Measurements from ENCODE around the gene AICDA.
"Not testable (repeated sequence)": the region's sequence is repeated elsewhere in the genome, so short reads cannot be mapped to it uniquely, and the experiment has no call there.

Gene AICDA

DNA sequence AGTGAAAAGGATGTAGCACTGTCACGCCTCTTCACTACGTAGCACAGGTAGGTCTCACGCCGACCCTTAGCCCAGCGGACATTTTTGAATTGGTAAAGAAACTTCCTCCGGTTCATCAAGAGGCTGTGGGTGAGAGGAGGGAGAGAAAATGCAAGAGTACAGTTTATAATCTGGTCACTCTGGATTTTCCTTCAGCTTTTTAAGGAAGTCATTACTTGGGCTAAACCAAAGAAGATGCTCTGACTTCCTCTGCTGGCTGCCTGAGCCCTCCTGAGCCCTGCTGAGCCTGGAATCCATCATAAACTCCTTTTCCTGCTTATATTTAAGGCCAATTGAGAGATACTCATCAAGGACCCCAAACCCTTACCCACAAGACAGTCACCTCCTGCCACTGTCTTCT, 5.8 kb downstream of the AICDA start:
- DNase-seq = no peak

DNA sequence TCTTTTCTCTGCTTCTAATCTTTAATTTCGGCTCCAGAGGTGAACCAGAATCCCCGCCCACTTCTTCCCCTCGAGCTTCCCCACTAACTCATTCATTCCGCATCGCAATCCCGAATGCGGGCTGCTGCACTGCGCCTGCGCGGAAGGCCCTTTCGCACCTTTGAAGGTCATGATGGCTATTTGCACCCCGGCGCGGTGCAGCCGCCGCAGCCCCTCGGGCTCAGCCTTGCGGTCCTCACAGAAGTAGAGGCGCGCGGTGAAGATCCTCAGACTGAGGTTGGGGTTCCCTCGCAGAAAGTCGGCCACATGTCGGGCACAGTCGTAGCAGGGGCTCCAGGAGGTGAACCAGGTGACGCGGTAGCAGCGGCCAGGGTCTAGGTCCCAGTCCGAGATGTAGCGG, 7.6 kb downstream of the AICDA start:
- DNase-seq = no peak

DNA sequence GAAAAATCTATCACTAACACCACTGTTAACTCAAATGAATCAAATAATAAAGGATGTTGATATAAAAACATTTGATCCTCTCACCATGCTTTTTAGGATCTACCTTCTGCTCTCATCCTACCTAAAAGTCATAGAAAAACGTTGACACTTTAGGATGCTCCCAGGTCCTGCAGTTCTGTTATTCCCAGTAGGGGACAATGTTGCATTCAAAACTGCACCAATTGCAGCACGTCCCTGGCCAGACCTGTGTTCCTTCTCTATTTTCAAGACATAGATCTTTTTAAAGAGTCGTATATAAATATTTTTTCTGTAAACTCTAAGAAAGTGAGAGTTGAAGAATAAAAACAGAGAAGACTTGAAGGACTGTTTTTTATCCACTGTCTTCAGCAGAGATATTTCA, 8.8 kb downstream of the AICDA start:
- no peak for DNase-seq

DNA sequence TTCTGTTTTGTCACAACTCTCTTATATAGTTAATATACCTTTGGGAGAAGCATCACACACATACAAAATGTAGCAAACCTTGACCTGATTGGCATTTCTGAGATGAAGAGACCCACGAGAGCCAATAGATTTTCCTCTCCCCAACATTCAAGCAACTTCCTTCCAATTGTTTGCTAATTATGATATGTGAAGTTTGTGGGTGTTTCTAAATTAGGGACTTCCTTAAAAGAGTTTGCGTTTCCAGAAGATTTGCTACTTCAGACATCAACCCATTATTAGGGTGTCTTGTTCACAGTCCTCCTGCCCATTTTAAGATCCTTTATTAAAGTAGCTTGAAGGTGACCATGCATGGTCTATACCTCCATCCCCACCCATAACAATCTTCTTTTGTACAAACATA, 9.4 kb downstream of the AICDA start:
- no peak for DNase-seq

DNA sequence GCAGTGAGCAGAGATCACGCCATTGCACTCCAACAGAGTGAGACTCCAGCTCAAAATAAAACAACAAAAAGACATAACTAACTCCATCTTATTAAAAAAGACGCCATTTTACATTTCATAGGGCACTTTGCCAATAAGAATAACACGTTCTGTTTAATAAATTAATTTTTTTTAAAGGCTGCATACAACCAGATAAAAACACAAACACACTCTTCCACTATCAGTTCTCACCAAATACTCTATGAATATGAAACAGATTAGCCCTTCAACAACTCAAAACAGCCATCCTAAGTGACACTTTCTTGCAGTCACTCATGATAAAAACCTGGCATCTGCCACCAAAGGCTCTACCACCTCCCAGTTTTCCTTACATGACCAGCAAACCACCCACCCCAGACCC, 16.1 kb downstream of the AICDA start:
- DNase-seq = no peak

DNA sequence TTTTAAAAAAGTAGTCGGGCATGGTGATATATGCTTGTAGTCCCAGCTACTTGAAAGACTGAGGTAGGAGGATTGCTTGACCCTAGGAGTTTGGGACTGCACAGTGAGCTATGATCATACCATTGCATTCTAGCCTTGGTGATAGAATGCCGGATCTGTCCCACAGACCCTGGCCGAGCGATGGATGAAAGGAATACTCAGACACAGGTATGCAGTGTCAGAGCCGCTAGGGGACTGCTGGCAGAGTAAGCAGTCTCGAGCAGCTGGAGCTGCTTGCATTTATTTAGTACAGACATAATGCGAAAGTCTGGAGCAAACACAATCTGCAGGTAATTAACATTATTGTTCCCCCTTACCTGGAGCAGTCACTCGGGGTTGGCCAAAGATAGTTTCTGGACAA, 18.6 kb downstream of the AICDA start:
- DNase-seq = no peak

DNA sequence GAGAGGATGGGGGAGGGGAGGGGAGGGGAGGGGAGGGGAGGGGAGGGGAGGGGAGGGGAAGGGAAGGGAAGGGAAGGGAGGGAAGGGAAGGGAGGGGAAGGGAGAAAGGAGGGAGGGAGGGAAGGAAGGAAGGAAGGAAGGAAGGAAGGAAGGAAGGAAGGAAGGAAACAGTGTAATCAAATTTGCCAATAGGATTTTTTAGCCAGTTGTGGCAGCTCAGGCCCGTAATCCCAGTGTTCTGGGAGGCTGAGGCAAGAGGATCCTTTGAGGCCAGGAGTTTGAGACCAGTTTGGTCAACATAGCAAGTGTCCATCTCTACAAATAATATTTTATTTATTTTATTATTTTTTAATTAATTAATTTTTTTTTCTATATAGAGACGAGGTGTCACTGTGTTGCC, 19.4 kb downstream of the AICDA start:
- DNase-seq = no peak

DNA sequence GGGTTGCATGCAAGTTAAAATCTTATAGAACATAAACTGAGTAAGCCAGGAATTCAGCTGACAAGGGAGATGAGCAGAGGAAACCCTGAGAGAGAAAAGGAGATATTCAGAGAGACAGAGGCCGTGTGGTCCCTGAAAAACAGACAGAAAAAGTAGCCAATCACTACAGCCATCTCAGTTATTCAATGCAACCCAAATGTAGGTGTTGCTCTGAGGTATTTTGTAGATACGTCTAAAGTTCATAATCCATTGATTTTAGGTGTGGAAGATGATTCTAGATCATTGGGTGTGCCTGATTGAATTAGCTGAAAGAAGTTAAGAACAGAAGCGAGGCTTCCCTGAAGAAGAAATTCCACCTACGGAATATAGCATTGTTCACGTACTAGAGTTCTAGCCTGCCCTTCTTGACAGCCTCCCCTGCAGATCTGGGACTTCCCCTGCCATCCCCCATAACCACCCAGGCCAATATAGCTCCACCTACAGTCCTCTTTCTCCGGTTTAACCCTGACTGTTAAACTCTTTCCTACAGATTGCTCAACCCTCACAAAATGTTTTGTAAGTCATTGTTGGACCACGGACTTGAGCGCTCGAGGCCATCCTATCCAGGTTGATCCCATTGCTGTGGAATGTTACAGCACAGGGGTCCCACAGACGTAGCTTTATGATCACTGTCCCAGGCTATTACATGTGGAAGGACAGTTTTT, 21.7 kb downstream of the AICDA start:
- no peak for DNase-seq

DNA sequence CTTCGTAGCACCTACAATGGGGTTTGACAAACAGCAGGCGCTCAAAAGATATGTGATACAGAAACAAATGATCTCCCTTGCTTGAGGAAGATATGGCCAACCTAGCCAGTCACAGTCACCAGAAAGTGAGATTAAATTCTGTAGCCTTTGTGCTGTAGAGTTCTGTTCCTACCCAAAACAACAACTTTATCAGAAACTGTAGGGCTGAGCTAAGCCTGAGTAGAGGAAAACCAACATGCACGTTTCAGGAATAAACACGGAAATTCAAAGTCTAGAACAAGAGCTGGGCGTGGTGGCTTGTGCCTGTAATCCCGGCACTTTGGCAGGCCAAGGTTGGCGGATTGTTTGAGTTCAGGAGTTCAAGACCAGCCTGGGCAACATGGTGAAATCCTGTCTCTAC, 23.0 kb downstream of the AICDA start:
- DNase-seq = no peak

DNA sequence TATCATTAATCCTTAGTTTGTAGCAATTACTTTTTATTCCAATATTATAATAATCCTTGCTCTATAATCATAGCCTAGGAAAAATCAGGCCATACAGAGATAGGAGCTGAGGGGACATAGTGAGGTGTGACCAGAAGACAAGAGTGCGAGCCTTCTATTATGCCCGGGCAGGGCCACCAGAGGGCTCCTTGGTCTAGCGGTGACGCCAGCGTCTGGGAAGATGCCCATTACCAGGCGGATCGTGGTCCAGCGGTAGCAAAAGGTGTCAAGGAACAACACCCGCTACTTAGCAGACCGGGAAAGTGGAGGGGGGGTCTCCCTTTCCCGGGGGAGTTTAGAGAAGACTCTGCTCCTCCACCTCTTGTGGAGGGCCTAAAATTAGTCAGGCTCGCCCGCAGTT, 28.2 kb downstream of the AICDA start:
- not testable (repeated sequence) for DNase-seq

DNA sequence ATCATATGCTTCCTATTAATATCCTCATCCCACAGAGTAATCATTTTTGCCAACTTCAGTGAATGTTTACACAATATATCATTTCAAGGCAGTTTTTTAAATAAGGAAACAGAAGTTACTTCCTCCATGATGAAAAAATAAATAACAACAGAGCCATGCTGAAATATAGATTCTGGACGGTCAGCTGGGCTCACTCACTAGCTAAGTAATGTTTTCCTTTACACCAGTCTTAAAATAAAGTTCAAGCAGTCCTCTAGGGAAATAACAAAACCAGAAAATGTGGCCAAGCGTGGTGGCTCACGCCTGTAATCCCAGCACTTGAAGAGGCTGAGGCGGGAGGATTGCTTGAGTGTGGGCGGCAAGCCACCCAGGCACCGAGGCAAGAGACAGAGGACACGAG, 28.7 kb downstream of the AICDA start:
- DNase-seq = no peak

DNA sequence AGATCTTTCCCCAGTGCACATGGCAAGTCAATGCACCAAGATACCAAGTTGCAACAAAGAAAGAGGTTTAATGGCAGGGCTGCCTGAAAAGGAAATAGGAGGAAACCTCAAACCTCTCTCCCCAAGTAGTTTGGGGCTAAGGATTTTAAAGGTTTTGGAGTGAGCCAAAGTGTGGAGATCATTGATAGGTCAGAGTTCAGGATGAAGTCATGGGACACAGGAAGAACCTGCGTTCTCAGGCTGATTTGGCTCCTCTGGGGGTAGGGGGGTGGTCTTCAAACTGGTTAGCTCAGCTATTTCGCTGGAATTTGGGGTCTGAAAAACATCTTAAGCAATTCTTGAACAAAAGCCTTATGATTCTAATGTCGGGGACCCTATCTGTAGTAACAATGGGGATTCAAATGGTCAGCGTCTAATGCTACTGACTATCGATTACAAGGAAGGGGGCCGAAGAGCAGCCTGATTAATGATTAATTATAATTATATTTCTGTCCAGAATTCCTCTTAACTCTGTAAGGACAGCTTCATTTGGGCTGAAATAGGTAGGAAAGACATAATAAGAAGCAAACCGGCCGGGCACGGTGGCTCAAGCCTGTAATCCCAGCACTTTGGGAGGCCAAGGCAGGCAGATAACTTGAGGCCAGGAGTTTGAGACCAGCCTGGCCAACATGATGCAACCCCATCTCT, 31.4 kb downstream of the AICDA start:
- no peak for DNase-seq

DNA sequence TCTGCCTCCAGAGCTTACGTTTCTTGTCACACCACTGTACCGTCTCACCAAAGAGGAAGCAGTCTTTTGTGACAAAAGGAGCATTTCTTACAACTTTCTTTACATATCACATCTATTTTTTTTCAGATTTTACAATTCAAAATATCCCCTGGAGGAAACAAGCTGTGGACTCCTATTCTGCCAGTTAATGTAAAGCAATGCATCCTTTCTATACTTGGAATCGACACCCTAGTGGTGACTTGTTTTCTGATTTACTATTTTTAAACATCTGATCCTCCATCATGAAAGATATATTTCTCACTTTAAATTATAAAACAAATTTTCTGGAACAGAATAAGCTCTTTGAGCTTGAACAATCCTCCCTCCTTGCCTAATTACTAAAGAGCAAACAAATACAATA, 34.8 kb downstream of the AICDA start:
- DNase-seq = no peak

DNA sequence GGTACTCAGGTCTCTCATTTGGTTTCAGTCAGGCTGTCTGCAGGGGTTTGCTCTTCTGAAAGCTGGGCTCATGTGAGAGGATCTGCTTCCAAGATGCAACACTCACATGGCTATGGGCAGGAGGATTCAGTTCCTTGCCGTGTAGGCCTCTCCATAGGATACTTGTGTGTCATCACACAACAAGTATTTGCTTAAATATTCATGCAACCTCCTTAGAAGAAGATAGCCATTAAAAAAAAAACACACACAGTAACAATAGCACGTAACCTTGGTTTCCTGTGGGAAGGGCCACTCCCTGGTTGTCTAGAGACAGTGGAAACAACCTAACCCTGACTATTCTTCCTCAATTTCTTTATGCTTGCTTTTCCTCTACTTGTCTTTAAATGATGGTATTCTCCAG, 40.2 kb downstream of the AICDA start:
- DNase-seq = no peak

DNA sequence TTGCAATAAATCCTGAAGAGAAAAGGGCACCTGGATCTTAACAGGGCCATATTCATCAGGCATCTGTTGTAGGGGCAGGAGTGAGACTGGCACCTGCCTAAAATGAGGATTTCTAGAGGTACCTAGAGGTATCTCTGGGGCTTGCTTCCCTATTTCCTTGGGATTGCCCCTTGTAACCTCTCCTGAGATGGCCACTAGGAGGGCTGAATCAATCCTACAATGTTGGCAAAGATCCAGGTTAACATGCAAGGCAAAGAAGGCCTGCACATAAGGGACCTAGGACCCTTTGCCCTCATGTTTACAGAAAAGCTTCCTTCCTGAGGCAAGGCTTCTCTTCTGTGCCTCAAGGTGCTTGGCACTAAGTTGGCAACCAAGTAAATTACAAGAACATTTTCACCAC, 46.1 kb downstream of the AICDA start:
- DNase-seq = no peak

DNA sequence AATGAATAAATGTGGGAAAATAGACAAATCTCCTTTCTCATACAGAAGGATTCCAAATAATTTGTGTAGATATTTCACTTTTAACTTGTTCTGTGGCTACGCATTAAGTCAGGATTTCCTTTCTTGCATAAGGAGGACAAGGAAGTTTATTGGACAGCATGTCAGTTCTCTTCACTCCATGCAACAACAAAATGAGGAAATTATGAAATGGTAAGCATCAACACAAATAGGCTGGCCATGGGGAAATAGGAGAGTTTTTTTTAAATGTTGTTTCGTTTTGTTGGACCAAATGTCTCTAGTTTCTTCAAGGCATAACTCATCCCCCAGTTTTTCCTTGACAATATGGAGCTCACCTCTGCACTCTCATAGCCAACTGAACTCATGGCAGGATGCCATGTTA, 46.6 kb downstream of the AICDA start:
- DNase-seq = not testable (repeated sequence)

DNA sequence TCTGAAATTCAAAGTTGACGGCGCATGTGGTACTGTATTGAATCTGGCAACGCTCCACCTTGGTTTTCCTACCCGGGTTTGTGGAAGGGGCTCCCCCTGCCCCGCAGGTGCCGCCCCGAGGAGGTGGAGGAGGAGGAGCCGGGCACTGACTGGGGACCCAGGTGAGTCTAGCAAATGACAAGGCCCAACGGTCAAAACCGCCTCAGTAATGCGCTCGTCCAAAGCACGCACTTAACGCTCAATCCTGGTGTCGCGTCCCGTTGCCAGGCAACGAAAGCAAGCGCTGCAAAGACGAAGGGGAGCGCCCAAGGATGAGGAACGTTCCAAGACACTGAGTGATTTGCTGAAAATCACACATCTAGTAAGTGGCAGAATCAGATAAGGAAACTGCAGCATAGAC, 48.0 kb downstream of the AICDA start:
- no peak for DNase-seq

DNA sequence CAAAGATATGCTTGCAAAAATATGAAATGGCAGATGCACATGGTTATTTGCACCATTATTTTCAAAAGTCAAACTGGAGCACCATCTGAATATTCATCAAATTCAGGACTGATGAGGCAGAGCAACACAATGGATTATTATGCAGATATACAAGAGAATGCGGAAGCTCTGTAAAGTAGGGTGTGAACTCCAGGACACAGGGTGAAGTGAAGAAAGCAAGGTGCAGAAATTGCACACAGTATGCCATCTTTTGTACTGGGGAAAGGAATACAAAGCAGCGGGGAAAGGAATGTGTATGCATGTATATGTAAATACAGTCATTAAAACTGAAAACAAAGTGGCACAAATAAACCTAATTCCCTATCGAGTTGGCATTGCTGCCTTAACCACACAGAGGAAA, 49.3 kb downstream of the AICDA start:
- no peak for DNase-seq

DNA sequence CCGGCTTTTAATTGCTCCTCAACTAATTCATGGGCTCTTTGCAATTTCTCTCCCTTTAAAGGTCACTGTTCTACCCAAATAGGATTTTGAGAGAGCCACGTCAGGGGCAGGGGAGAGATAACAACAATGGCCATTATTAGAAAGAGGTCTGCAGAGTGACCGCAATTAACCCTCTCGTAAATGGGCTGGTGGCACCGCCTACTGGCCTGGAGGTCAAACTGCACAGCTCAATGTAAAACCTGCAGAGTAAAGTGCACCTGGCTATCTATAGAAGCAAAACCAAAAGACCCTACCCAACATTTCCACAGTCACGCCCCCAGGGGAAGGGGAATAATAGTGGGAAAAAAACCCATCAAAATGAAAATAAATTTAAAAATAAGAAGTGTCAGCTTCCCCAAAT, 50.3 kb downstream of the AICDA start:
- DNase-seq = no peak

DNA sequence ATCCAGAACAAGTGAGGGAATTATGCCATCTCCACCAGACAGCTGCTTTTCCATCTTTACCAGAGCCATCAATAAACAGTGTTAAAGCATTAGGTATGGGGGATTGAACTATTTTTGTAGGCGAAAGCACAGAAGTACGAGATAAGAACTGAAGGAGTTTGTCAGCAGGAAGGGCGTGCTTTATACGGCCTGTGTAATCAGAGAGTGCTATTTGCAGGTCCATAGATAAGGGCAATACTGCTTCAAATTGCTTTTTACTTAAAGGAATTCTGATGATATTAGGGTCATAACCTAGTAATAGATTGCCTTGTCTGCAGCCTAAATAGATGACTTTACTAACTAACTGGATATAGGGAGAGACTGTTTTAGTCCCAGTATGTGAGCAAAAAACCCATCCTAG, 51.6 kb downstream of the AICDA start:
- no peak for DNase-seq

DNA sequence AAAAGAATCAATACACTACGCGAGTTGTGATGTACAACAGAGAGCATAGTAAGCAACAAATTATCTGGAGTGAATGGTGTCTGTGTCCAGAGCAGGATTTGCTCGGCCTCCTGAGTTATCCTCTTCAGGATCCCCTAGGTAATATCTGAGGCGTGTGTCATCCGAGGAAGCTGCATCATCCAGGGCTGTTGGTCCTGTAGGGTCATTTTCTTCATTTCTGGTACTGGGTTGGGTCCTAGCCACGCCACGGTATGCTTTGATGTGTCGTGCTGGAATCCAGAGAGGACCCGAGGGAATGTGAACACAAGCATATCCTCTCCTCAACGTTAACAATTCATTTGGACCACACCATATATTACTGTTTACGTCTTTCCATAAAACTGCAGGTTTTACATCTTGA, 53.0 kb downstream of the AICDA start:
- DNase-seq = no peak

DNA sequence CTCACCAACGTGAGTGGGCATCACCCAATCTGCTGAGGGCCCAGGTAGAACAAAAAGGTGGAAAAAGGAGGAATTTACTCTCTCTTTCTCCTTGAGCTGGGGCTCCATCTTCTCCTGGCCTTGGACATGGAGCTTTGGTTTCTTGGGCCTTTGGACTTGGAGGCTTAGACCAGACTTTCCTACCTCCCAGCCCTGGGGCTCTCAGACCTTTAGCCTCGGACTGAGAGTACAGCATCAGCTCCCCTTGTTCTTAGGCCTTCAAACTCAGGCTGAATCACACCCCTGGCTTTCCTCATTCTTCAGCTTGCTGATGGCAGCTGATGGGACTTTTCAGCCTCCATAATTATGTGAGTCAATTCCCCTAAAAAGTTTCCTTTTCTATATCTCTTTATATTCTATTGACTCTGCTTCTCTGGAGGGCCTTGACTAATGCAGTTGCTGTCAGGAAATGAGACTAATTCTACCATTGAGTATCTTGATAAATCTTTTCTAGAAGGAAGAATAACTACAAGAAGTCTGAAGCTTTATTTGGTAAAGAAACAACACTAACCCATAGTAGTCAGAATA, 56.0 kb downstream of the AICDA start:
- no peak for DNase-seq

DNA sequence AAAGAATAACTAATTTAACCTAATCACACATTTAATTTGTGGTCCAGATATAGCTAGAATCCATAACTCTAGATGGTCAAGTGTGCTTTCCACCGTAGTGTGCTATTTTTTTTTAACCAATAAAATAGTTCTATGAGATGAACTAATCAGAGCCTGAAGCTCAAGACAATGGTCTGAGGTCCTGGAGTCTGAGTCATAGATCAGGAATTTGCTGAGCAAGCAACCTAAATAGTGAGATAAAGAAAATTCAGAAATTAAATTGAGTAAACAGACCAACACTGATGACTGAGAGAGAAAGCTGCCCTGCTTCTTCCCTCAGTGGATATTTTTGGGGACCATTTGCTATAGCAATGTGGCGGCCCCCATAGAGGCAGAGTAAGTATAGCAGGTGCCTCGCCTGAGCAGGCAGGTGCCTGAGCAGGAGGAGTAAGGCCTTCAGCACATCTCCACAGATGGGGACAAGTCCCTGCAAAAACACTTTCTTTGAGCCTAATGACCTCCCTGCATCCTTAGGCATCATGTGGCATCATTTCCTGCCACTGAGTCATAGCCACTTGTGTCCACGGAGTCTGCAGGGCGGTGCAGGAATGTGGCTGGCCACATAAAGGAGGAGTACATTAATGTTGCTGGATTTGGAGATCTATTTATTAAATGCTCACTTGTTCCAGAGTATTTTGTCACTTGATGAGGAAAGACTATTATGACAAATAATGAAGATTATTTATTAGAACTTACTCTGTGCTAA, 58.0 kb downstream of the AICDA start:
- DNase-seq = no peak

DNA sequence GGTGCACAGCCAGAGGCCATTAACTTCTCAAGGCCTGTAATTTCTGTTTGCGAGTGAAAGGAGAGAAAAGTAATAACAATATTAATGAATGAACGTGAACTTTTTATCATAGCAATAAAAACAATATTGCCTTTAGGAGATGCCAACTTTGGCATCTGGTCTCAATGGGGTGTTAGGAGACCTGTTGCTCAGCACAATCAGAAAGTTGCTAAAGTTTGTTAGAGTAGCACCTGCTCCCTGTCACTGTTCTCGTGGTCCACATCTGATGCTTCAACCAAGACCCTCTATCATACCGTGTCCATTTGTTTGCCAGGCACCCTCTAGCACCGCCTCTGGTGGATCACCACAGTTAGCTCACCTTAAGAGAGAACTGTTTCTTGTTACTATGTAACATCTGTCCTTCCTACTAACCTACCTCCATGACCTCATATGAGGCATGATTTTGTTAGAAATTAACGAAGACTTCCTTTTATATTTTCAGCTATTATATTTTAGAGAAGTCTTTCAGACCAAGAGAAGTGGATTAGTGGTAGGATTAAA, 59.5 kb downstream of the AICDA start:
- DNase-seq = no peak

All from activated CD4-positive, alpha-beta T cell treated with anti-CD3 and anti-CD28 coated beads, Interleukin-2, amount 50 U/mL, for 48 hours (primary cell).